Activated naive CD4-positive, alpha-beta T cell treated with Interleukin-2 at 50 U/mL for 16 hours (primary cell): Measurements from ENCODE around the gene SLC44A3.
"Not testable (repeated sequence)": the region's sequence is repeated elsewhere in the genome, so short reads cannot be mapped to it uniquely, and the experiment has no call there.

ENCODE experiments used
- DNase-seq: peaks from one replicate; pipeline ENCODE4 v3.0.0-alpha.2; 2020

SLC44A3 gene

GRCh38 chr1:94803106-94803505 is 17.1 kb upstream of the SLC44A3 start:
- DNase-seq, result no peak

GRCh38 chr1:94803517-94804441 is 16.4 kb upstream of the SLC44A3 start:
- DNase-seq, result no peak

- no peak for DNase-seq
Measured at GRCh38 chr1:94804442-94804837, 15.7 kb upstream of the SLC44A3 start.

GRCh38 chr1:94805912-94806311 is 14.2 kb upstream of the SLC44A3 start:
- DNase-seq, result peak; percentile 53

DNA sequence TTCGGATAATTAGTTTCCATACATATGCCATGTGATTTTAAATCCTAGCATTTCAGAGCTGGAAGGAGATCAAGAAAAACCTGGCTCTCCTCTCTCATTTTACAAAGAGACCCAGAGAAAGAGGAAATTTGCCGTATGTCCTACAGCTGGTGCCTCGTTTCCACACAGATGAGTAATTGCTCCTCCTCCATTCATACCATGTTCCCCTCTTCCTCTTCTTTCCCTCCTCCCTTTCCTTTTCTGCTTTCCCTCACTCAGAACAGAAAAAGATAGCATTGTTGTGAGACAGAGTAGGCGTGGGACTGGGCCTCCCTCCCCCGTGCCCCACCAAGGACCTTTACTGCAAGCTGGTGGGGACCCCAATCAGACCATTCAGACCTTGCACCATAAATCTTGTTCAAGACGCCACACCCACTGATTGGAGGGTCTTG is 13.7 kb upstream of the SLC44A3 start:
- no peak for DNase-seq

DNA sequence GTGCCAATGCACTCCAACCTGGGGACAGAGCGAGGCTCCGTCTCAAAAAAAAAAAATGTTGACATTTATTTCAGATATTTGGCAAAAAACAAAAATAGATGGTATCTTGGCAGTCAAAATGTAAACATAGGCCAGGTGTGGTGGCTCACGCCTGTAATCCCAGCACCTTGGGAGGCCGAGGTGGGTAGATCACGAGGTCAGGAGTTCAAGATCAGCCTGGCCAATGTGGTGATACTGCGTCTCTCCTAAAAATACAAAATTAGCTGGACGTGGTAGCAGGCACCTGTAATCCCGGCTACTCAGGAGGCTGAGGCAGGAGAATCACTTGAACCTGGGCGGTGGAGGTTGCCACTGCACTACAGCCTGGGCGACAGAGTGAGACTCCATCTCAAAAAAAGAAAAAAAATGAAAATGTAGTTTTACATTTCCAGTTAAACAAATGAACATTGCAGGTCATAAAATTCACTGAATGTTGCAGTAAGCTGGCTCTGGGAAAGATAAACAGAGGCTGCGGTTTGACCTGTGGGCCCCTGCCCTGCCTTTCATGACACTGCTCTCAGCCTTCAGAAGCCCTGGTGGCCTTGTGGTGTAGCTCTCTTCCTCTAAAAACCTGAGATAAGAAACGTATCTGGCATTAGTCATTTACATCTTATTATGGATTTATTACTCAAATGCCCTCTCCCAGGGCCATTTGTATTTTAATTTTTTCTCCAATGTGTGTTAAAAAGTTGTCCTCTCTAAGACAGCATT is 12.2 kb upstream of the SLC44A3 start:
- no peak for DNase-seq

- no peak for DNase-seq
Measured at GRCh38 chr1:94808669-94809068, 11.5 kb upstream of the SLC44A3 start.

- DNase-seq, result no peak
Measured at GRCh38 chr1:94812985-94813384, 7.2 kb upstream of the SLC44A3 start.

GRCh38 chr1:94816030-94816429 is 4.1 kb upstream of the SLC44A3 start:
- DNase-seq, result no peak

- DNase-seq, result no peak
Measured at GRCh38 chr1:94817712-94818111, 2.4 kb upstream of the SLC44A3 start.

DNA sequence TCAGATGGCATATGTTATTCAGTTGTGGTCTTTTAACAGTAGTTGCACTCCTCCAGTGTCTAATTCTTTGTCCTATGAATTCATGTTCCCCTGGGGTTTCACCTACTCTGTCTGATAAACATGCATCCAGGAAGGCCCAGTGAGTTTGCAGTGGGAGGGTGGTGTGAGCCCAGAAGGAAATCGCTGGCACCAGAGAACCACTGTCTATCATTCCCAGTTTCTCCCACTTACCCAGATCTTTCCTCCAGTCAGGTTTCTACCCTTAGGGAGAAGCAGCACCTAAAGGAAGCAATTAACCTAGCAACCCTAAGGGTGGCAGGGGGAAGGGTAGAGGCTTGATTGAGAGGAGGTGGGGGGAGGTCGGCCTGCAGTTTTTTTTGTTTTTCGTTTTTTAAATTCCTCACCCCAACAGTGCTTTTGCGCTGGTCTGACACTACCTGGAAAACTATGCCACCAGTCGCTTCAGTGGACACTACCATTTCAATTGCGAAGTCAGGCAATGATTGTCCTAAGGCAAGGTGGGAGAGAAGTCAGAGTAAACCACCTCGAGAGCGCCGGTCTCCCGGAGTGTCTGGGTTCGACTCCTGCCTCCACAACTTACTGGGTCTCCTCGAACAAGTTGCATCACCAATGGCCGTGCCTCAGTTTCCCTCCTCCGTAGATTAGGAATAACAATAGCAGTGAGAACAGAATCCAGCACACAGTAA is 766 bp upstream of the SLC44A3 start:
- DNase-seq, result no peak

GRCh38 chr1:94820936-94821335 is 779 bp downstream of the SLC44A3 start:
- no peak for DNase-seq

GRCh38 chr1:94821636-94822305 is 1.6 kb downstream of the SLC44A3 start:
- no peak for DNase-seq

DNA sequence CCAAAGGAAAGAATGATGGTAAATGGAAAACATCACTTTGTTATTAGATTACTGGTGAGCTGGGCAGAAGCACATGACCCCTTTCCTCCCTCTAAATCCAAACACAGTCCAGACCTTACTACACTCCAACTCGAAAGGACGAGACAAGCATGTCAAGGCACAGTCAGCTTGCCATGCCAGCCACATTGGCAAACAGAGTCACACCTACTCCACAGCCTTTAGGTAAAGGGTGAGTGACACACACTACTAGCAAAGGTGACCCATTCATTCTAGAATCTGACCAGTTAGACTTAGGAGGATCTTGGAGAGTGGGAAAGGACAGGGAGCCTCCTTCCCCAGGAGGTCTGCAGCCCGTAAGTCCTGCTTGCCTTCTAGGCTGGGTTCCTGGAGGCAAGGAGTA is 3.0 kb downstream of the SLC44A3 start:
- DNase-seq, result no peak

- no peak for DNase-seq
Measured at GRCh38 chr1:94825936-94826335, 5.8 kb downstream of the SLC44A3 start.

DNA sequence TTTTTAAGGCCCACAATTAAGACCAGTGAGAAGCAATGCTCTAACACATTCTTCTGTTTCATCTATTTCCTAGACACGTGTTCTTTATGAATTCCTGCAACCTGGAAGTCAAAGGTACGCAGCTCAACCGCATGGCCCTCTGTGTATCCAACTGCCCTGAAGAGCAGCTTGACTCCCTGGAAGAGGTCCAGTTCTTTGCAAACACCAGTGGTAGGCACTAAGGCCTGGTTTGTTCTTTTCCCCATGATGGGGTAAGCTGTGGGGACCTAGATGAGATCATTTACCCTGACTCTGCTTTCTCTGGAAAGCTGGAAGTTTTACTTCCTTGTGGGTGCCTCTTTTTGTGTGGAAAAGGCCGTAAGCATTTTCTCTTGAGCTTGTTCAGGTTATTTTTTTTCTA is 7.3 kb downstream of the SLC44A3 start:
- DNase-seq, result no peak

DNA sequence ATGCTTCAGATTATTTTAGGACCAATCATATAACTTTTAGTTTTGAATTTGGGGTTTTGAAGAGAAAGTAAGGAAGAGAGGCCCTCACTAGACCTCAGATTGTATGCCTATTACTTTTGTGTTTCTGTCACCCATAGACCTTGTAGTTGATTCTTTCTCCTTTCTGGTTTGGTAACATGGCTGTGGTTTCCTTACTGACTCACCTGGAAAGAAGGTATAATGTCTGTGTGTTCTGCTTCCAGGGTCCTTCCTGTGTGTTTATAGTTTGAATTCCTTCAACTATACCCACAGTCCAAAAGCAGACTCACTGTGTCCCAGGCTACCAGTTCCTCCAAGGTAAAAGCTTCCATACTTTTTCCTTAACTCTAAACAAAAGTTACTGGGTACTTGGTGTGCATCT is 8.1 kb downstream of the SLC44A3 start:
- DNase-seq, result no peak

DNA sequence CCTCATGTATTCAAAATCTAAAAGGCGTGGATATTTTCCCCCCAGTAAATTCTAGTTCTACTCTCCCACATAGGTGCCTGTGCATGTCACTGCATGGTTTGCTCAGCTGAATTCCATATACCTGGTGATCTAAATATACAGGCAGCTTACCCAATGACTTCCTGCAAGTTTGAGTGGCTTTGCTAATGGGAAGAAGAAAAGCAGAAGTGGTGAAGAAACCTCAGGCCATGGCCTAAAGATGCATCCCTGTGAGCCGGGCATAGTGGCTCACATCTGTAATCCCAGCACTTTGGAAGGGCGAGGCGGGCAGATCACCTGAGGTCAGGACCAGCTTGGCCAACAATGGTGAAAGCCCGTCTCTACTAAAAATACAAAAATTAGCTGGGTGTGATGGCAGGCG is 11.5 kb downstream of the SLC44A3 start:
- DNase-seq, result no peak

DNA sequence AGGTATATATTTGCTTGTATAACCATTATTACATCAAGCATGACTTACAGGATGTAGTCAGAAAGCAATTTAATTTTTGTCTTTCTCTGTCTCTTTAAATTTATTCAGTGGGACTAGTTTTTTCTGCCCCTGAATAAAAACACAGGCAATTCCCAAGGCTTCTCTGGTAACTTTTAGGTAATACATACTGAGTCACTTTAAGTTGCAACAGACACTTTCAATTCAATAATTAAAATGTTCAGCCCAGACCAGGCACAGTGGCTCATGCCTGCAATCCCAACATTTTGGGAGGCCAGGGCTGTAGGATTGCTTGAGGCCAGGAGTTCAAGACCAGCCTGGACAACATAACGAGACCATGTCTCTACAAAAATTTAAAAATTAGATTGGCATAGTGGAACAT is 12.3 kb downstream of the SLC44A3 start:
- DNase-seq, result no peak

DNA sequence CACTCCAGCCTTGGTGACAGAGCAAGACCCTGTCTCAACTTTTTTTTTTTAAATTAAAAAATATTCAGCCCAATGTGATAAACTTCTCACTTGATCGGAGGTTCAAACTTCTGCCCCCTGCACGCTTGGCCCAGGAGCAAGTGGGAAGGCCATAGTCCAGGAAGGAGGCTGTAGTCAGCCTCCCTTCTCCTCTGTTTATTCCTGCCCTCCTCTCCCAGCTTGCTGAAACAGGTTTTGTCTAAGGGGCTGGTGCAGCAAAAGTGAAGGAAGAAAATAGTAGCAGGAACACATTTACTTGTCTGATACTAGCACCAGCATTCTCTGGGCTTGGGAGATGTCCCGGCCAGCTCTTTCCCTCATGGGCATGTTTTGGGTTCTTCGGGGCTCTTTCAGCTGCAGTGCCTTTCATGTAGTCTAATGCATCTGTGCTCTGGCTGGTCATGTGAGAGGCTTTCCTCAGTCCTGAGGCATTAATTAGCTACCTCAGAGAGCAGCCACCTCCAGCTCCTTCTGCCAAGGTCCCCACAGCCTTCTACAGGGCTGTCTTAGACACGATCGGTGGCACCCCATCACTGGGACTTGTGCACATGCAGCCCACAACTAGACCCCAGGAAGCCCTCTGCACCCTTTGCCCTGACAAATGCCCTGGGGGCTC is 12.9 kb downstream of the SLC44A3 start:
- no peak for DNase-seq

DNA sequence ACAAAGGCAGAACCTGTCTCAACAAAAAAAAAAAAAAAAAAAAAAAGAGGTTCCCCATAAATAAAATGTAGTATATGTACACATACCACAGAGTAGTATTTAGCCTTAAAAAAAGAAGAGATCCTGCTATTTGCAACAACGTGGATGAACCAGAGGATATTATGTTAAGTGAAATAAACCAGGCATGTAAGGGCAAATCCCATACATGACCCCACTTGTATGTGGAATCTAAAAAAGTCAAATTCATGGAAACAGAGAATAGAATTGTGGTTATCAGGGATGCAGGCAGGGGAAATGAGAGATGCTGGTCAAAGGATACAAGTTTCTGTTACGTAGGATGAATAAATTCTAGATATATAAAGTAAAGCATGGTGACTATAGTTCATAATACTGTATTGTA is 16.7 kb downstream of the SLC44A3 start:
- no peak for DNase-seq

GRCh38 chr1:94840381-94840780 is 20.2 kb downstream of the SLC44A3 start:
- not testable (repeated sequence) for DNase-seq
